Thyroid gland (tissue), 4 donors: ENCODE data around the gene IRS2.

Experiments
- CTCF ChIP-seq, 6 experiments: fragments of 200-600 bp in 3 of 6; fragments of 450-650 bp in 3 of 6; sonication (generic) in 3 of 6; IDR thresholded peaks; one replicate each; pipeline ENCODE4 v1.5.1; 2016 to 2019; ENCODE audit warnings: antibody characterized with exemption in 6 of 6, mild to moderate bottlenecking in 2 of 6, inconsistent platforms in 1 of 6, moderate library complexity in 1 of 6
- POLR2A ChIP-seq, 2 donors: fragments of 450-650 bp; IDR thresholded peaks; one replicate each; pipeline ENCODE4 v1.6.1; 2017; ENCODE audit warnings: antibody characterized with exemption in 2 of 2, mild to moderate bottlenecking in 2 of 2, moderate library complexity in 1 of 2

DNA sequence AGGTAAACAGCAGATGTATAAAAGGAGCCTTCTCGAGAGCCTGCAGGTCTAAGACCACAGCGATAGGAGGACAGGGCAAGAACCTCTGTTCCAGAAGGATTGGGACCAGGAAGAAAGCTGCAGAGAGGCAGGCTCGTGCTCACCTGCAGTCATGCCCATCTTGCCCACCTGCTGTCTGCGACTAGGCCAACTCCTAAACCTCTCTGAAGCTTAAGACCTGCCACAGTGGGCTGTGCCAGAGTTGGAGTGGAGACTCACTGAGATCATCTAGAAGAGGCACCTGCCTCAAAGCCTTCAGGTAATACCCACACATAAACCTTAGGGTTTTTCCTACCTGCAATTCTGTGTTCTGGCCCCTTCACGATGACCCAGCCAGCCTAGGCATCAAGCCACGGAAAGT is 68.7 kb downstream of the IRS2 start:
- TF ChIP-seq CTCF (IDR thresholded peaks at IDR 0.05) = no peak
- TF ChIP-seq POLR2A (IDR thresholded peaks at IDR 0.05) = no peak
